Ovary (tissue), 9 donors: Measurements from ENCODE around the gene HAL. TPM values are rescaled to one million over a fixed set of nuclear protein-coding genes. Genes with fewer than 3 reads are reported as not detected.

Experiments used
- DNase-seq, 5 donors: peaks; one replicate each; pipeline ENCODE4 v3.0.0-alpha.2; 2019 to 2020
- H3K27ac ChIP-seq, 2 donors: fragments of 200-600 bp; one replicate each; pipeline versions ENCODE4 v1.5.1 to v1.8.0; 2019 to 2022
- H3K27me3 ChIP-seq: fragments of 200-600 bp; one replicate; pipeline ENCODE4 v1.8.0; 2022
- H3K36me3 ChIP-seq: fragments of 200-600 bp; sonication (generic); one replicate; pipeline ENCODE4 v1.5.1; 2019
- H3K4me1 ChIP-seq: one replicate; pipeline ENCODE4 v1.8.1; 2013; ENCODE audit warnings: mild to moderate bottlenecking, moderate library complexity; ENCODE audit not compliant: insufficient read depth
- H3K4me3 ChIP-seq: fragments of 200-600 bp; sonication (generic); one replicate; pipeline ENCODE4 v1.5.1; 2017
- H3K9me3 ChIP-seq, 2 donors: fragments of 200-600 bp in 1 of 2; sonication (generic) in 1 of 2; one replicate each; pipeline versions ENCODE4 v1.5.1 to v1.8.1; 2013 to 2019; ENCODE audit warnings: mild to moderate bottlenecking in 1 of 2, moderate library complexity in 1 of 2
- CTCF ChIP-seq, 3 donors: fragments of 450-650 bp in 2 of 3; fragments of 200-600 bp in 1 of 3; IDR thresholded peaks; one replicate each; pipeline versions ENCODE4 v1.5.1 to v1.8.0; 2016 to 2022; ENCODE audit warnings: antibody characterized with exemption in 3 of 3, mild to moderate bottlenecking in 1 of 3
- EP300 ChIP-seq: sonication (generic); formaldehyde crosslinking; IDR thresholded peaks from one replicate; pipeline ENCODE4 v1.6.1; 2017; ENCODE audit warnings: antibody characterized with exemption
- POLR2A ChIP-seq: fragments of 450-650 bp; IDR thresholded peaks from one replicate; pipeline ENCODE4 v1.6.1; 2017; ENCODE audit warnings: antibody characterized with exemption, mild to moderate bottlenecking, moderate library complexity
- WGBS, 3 donors: extraction: QIAGEN DNeasy Blood & Tissue Kit in 1 of 3; methylation state at CpG; one replicate each; pipeline versions ENCODE4 v1.1.5 to v1.1.7; 2013 to 2017; 5-methylcytosine and 5-hydroxymethylcytosine counted together
- intact Hi-C, 4 donors: fragments of 100-400 bp; cut with DNase I; formaldehyde crosslinking; loops; one replicate each; pipeline versions ENCODE4 v1.11.0 to v1.15.1; 2022 to 2023
- polyA plus RNA-seq, 2 donors: library from polyadenylated mRNA; stranded (reverse); fragments of 200-250 nt in 1 of 2; fragments of 350-450 nt in 1 of 2; fragmentation: Illumina TruSeq in 1 of 2; extraction: RNeasy Lipid Tissue Mini Kit (QIAGEN cat#74804) in 1 of 2; gene quantifications; one replicate each; pipeline ENCODE4 v1.2.3, GENCODE V29; 2013 to 2014
- total RNA-seq, 7 donors: library from RNA; depleted of rRNA in 2 of 7; stranded (reverse); fragments of >200 nt in 2 of 7; fragmentation: NEBNext Ultra II Directional in 3 of 7; extraction: Animal tissue kit (Norgen Biotek cat#: 25700) in 3 of 7; gene quantifications; one replicate each; pipeline versions ENCODE4 v1.1.0 to v1.2.4, GENCODE V29; 2016 to 2023
- donor health status: DM: no; HTN: no; CAD: no; lungs with moderate emphysema.
- donor health status: DM: no; HTN: no; CAD: no.
- donor health status: Bipolar disorder and iron deficiency.
- donor health status: DM: yes; HTN: yes; CAD: no.
- donor health status: DM: no; HTN: no; CAD: no.
- donor health status: DM: yes; HTN: yes; CAD: no.

The HAL gene
- total and polyA plus RNA-seq, 9 donors: 0.08 to 2.9 (median 0.64) TPM

GRCh38 chr12:95989504-95990123, 6.5 kb downstream of the HAL start:
- H3K4me1 ChIP-seq: no peaks in the 10 kb centered on the region
- TF ChIP-seq EP300: no peak
- no peak for TF ChIP-seq CTCF (IDR thresholded peaks at IDR 0.05)
- TF ChIP-seq POLR2A: no peak
- no peak overlapping the region for H3K27ac ChIP-seq
- no peak overlapping the region for H3K4me3 ChIP-seq
- H3K9me3 ChIP-seq: no peaks in the 10 kb centered on the region
- intact Hi-C loops: loop anchor here in 1 of 4 donors (10.0 kb wide), 1 partner anchor 405 kb away; no protein-coding TSS in a partner anchor
- DNase-seq: no peak
- no peaks in the 10 kb centered on the region for H3K36me3 ChIP-seq
- WGBS, 3 donors: 37 to 46% (median 45%) methylated on average over 4 of the region's 4 CpGs
- no peaks in the 10 kb centered on the region for H3K27me3 ChIP-seq

- 85 to 87% (median 87%) methylated on average over 11 of the region's 11 CpGs for WGBS, 3 donors
- H3K27ac ChIP-seq: no peak overlapping the region
- H3K36me3 ChIP-seq: no peaks in the 10 kb centered on the region
- no peaks in the 10 kb centered on the region for H3K27me3 ChIP-seq
- DNase-seq: no peak
- H3K4me1 ChIP-seq: no peaks in the 10 kb centered on the region
- no peak for TF ChIP-seq CTCF (IDR thresholded peaks at IDR 0.05)
- no peak for TF ChIP-seq EP300
- no peak for TF ChIP-seq POLR2A
- H3K9me3 ChIP-seq: no peaks in the 10 kb centered on the region
- H3K4me3 ChIP-seq: no peak overlapping the region
- intact Hi-C loops: no loop called here
These were observed 7.5 kb downstream of the HAL start for GRCh38 chr12:95988506-95989275.

DNA sequence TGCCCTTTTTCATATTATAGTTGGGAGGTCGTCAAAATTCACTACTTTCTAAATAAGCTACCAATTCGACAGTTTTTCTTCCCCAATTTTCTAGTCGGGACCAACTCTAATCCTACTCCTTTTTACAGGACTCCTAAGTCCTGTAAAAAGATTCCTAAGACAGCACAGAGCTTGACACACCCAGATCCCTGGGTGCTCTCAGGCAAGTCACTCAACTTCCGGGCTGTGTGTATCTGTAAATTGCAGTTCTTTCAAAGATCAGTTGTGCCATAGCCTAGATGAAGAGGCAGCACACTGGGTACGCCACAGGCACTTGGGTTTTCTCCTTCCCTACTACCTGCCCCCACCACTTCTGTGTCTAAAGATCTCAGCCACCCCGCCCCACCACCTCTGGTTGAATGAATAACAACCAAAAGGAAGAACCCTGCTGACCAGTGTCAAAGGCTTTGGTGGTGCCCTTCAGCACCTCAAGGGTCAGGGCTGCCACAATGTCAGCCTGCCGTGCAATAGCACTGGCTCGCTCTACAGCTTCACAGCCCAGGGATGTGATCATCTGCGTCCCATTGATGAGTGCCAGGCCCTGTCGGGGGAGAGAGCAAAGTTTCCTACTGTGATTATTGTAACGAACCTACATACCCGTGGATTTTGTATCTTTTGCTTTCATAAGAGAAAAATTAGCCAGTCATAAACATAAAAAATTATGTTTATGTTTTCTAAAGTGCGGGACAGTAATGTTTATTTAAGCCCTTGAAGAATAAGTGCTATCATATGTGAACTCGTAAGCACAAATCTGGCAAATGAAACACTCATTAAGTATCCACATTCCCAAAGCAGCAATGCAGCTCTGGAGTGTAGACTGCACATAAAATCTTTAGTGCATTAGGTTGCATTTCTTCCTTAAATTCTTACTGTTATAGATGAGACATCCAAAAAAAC, 9.2 kb downstream of the HAL start:
- TF ChIP-seq POLR2A: no peak
- no peak for TF ChIP-seq EP300
- TF ChIP-seq CTCF (IDR thresholded peaks at IDR 0.05): no peak
- no peak for DNase-seq
- Histone ChIP-seq H3K9me3 (no peaks in the 10 kb centered on the region), H3K36me3 (no peaks in the 10 kb centered on the region), H3K4me1 (no peaks in the 10 kb centered on the region), H3K4me3 (no peak overlapping the region), H3K27me3 (no peaks in the 10 kb centered on the region), H3K27ac (no peak overlapping the region)
- intact Hi-C loops: no loop called here
- WGBS, 3 donors: 70 to 79% (median 74%) methylated on average over 14 of the region's 14 CpGs

- Histone ChIP-seq H3K4me3 (no peak overlapping the region), H3K9me3 (no peaks in the 10 kb centered on the region), H3K36me3 (no peaks in the 10 kb centered on the region), H3K4me1 (no peaks in the 10 kb centered on the region), H3K27me3 (no peaks in the 10 kb centered on the region), H3K27ac (no peak overlapping the region)
- no peak for TF ChIP-seq CTCF (IDR thresholded peaks at IDR 0.05)
- no peak for TF ChIP-seq POLR2A
- no peak for TF ChIP-seq EP300
- DNase-seq: no peak
- intact Hi-C loops: no loop called here
- 92 to 98% (median 92%) methylated on average over 1 of the region's 1 CpG for WGBS, 3 donors
These were observed 11.5 kb downstream of the HAL start for GRCh38 chr12:95984682-95985081.
